CD8-positive, alpha-beta memory T cell (primary cell): ENCODE results near the gene KCNC4. TPM values are rescaled to one million over a fixed set of nuclear protein-coding genes. Genes with fewer than 3 reads are reported as not detected.

ENCODE experiments used
- CTCF ChIA-PET: fragments of 350-600 bp; sonication (Branson Sonifier 250); formaldehyde crosslinking; loops from one replicate; lab custom pipeline; 2021; ENCODE audit warnings: antibody characterized with exemption; lab: Charles Lee
- POLR2A ChIA-PET: fragments of 350-600 bp; sonication (Branson Sonifier 250); formaldehyde crosslinking; loops from one replicate; lab custom pipeline; 2021; ENCODE audit warnings: antibody characterized with exemption; lab: Charles Lee
- DNase-seq, 5 donors: peaks; one replicate each; pipeline versions ENCODE4 v3.0.0 to v3.0.0-alpha.2; 2020 to 2022; ENCODE audit warnings: mixed read lengths in 1 of 5
- H3K27ac ChIP-seq: one replicate; pipeline ENCODE4 v1.7.0; 2013; ENCODE audit warnings: low read depth, mild to moderate bottlenecking, low read length, moderate library complexity
- H3K27me3 ChIP-seq: 2 replicates; pipeline ENCODE4 v1.7.0; 2013; ENCODE audit warnings: low read length, mild to moderate bottlenecking; ENCODE audit not compliant: insufficient read depth, poor library complexity, severe bottlenecking
- H3K36me3 ChIP-seq: 2 replicates; pipeline ENCODE4 v1.7.0; 2013; ENCODE audit warnings: mild to moderate bottlenecking, low read length, moderate library complexity; ENCODE audit not compliant: insufficient read depth
- H3K4me1 ChIP-seq: 2 replicates; pipeline ENCODE4 v1.7.0; 2013; ENCODE audit warnings: mild to moderate bottlenecking, low read length, moderate library complexity; ENCODE audit not compliant: insufficient read depth
- H3K4me3 ChIP-seq: 2 replicates; pipeline ENCODE4 v1.7.0; 2013; ENCODE audit warnings: mild to moderate bottlenecking, low read length
- H3K9me3 ChIP-seq: 2 replicates; pipeline ENCODE4 v1.7.0; 2013; ENCODE audit warnings: mild to moderate bottlenecking, low read length
- H3K27ac Mint-ChIP-seq, 8 donors: one replicate each; pipeline ENCODE4 v1.8.0; 2020 to 2021; ENCODE audit warnings: mixed read lengths in 8 of 8, mild to moderate bottlenecking in 6 of 8, inconsistent platforms in 3 of 8, moderate library complexity in 3 of 8
- H3K27me3 Mint-ChIP-seq, 2 donors: one replicate each; pipeline ENCODE4 v1.8.0; 2020 to 2021; ENCODE audit warnings: mixed read lengths in 2 of 2, mild to moderate bottlenecking in 1 of 2, moderate library complexity in 1 of 2
- H3K36me3 Mint-ChIP-seq, 3 donors: one replicate each; pipeline ENCODE4 v1.8.0; 2020 to 2021; ENCODE audit warnings: mixed read lengths in 3 of 3, inconsistent platforms in 1 of 3, mild to moderate bottlenecking in 1 of 3
- H3K4me1 Mint-ChIP-seq, 3 donors: one replicate each; pipeline ENCODE4 v1.8.0; 2020 to 2021; ENCODE audit warnings: mixed read lengths in 3 of 3, inconsistent platforms in 1 of 3, mild to moderate bottlenecking in 1 of 3
- H3K4me3 Mint-ChIP-seq, 7 donors: one replicate each; pipeline ENCODE4 v1.8.0; 2020 to 2021; ENCODE audit warnings: mixed read lengths in 7 of 7, mild to moderate bottlenecking in 6 of 7, moderate library complexity in 4 of 7, inconsistent platforms in 2 of 7
- H3K9me3 Mint-ChIP-seq, 5 donors: one replicate each; pipeline ENCODE4 v1.8.0; 2020 to 2022; ENCODE audit warnings: mixed read lengths in 5 of 5, mild to moderate bottlenecking in 3 of 5, moderate library complexity in 2 of 5, inconsistent platforms in 1 of 5
- polyA plus RNA-seq: library from polyadenylated mRNA; unstranded; fragments of 300-500 nt; fragmentation: Illumina TruSeq; gene quantifications from one replicate; pipeline ENCODE4 v1.2.3, GENCODE V29; 2021
- total RNA-seq, 2 experiments: library from RNA; stranded (reverse); gene quantifications; one replicate each; pipeline ENCODE4 v1.2.3, GENCODE V29; 2021

The KCNC4 gene
- total and polyA plus RNA-seq, 3 experiments from 2014 or later: 2.0 to 8.4 (median 6.4) TPM

GRCh38 chr1:110239441-110240430, 29.6 kb downstream of the KCNC4 start:
- ChIA-PET POLR2A (no interaction called here), CTCF (interaction anchor here (1.2 to 1.4 kb wide), 2 partner anchors 37 to 43 kb away, joined by 3 read pairs; no protein-coding TSS in a partner anchor)
- H3K27ac ChIP-seq: no peak overlapping the region
- H3K9me3 Mint-ChIP-seq: no peaks in the 10 kb centered on the region
- H3K27ac Mint-ChIP-seq: peak overlapping the region in 3 of 8 donors; percentile 14 to 83 (median 25)
- no peaks in the 10 kb centered on the region for H3K9me3 ChIP-seq
- H3K4me1 Mint-ChIP-seq: peaks cover 0 to 2% (median 0%) of the 10 kb centered on the region in 3 donors
- peaks cover 0 to 2% of the 10 kb centered on the region in 2 donors for H3K27me3 Mint-ChIP-seq
- H3K36me3 Mint-ChIP-seq: peaks cover 0 to 3% (median 2%) of the 10 kb centered on the region in 3 donors
- no peak for DNase-seq
- H3K4me3 Mint-ChIP-seq: no peak overlapping the region
- no peaks in the 10 kb centered on the region for H3K4me1 ChIP-seq
- no peak overlapping the region for H3K4me3 ChIP-seq
- no peaks in the 10 kb centered on the region for H3K27me3 ChIP-seq
- H3K36me3 ChIP-seq: no peaks in the 10 kb centered on the region

GRCh38 chr1:110240476-110241210, 30.5 kb downstream of the KCNC4 start:
- Mint-ChIP-seq H3K36me3 (peaks cover 0 to 3% (median 0%) of the 10 kb centered on the region in 3 donors), H3K9me3 (no peaks in the 10 kb centered on the region), H3K27ac (no peak overlapping the region), H3K4me3 (no peak overlapping the region), H3K4me1 (peaks cover 0 to 2% (median 0%) of the 10 kb centered on the region in 3 donors), H3K27me3 (peaks cover 0 to 2% of the 10 kb centered on the region in 2 donors)
- POLR2A ChIA-PET: no interaction called here
- H3K36me3 ChIP-seq: no peaks in the 10 kb centered on the region
- DNase-seq: no peak
- no peaks in the 10 kb centered on the region for H3K4me1 ChIP-seq
- H3K4me3 ChIP-seq: no peak overlapping the region
- no peak overlapping the region for H3K27ac ChIP-seq
- no peaks in the 10 kb centered on the region for H3K9me3 ChIP-seq
- CTCF ChIA-PET: no interaction called here
- no peaks in the 10 kb centered on the region for H3K27me3 ChIP-seq

GRCh38 chr1:110241516-110241915, 31.4 kb downstream of the KCNC4 start:
- H3K36me3 ChIP-seq: no peaks in the 10 kb centered on the region
- peaks cover 0 to 2% of the 10 kb centered on the region in 2 donors for H3K27me3 Mint-ChIP-seq
- ChIA-PET CTCF (no interaction called here), POLR2A (no interaction called here)
- peak overlapping the region in 1 of 8 donors; percentile 51 for H3K27ac Mint-ChIP-seq
- H3K27me3 ChIP-seq: no peaks in the 10 kb centered on the region
- no peaks in the 10 kb centered on the region for H3K9me3 Mint-ChIP-seq
- no peak overlapping the region for H3K4me3 Mint-ChIP-seq
- no peak for DNase-seq
- H3K4me1 ChIP-seq: no peaks in the 10 kb centered on the region
- peaks cover 0 to 2% (median 0%) of the 10 kb centered on the region in 3 donors for H3K4me1 Mint-ChIP-seq
- no peak overlapping the region for H3K27ac ChIP-seq
- H3K4me3 ChIP-seq: no peak overlapping the region
- H3K9me3 ChIP-seq: no peaks in the 10 kb centered on the region
- H3K36me3 Mint-ChIP-seq: peaks cover 0 to 3% (median 0%) of the 10 kb centered on the region in 3 donors

GRCh38 chr1:110242062-110242461, 31.9 kb downstream of the KCNC4 start:
- Histone ChIP-seq H3K4me3 (no peak overlapping the region), H3K4me1 (no peaks in the 10 kb centered on the region), H3K27me3 (no peaks in the 10 kb centered on the region), H3K27ac (no peak overlapping the region), H3K9me3 (no peaks in the 10 kb centered on the region), H3K36me3 (no peaks in the 10 kb centered on the region)
- CTCF ChIA-PET: no interaction called here
- POLR2A ChIA-PET: no interaction called here
- H3K36me3 Mint-ChIP-seq: peaks cover 0 to 2% (median 0%) of the 10 kb centered on the region in 3 donors
- no peak for DNase-seq
- H3K4me3 Mint-ChIP-seq: no peak overlapping the region
- H3K4me1 Mint-ChIP-seq: peaks cover 0 to 2% (median 0%) of the 10 kb centered on the region in 3 donors
- H3K27me3 Mint-ChIP-seq: peaks cover 0 to 2% of the 10 kb centered on the region in 2 donors
- H3K27ac Mint-ChIP-seq: peak overlapping the region in 1 of 8 donors; percentile 61
- H3K9me3 Mint-ChIP-seq: no peaks in the 10 kb centered on the region

GRCh38 chr1:110242731-110243130, 32.6 kb downstream of the KCNC4 start:
- peaks cover 0 to 2% (median 0%) of the 10 kb centered on the region in 3 donors for H3K4me1 Mint-ChIP-seq
- Histone ChIP-seq H3K9me3 (no peaks in the 10 kb centered on the region), H3K4me3 (no peak overlapping the region), H3K27ac (no peak overlapping the region), H3K4me1 (no peaks in the 10 kb centered on the region), H3K27me3 (no peaks in the 10 kb centered on the region), H3K36me3 (no peaks in the 10 kb centered on the region)
- POLR2A ChIA-PET: no interaction called here
- H3K36me3 Mint-ChIP-seq: peaks cover 0 to 2% (median 0%) of the 10 kb centered on the region in 3 donors
- CTCF ChIA-PET: no interaction called here
- no peak for DNase-seq
- H3K27me3 Mint-ChIP-seq: peaks cover 0 to 2% of the 10 kb centered on the region in 2 donors
- H3K9me3 Mint-ChIP-seq: no peaks in the 10 kb centered on the region
- H3K27ac Mint-ChIP-seq: no peak overlapping the region
- no peak overlapping the region for H3K4me3 Mint-ChIP-seq

GRCh38 chr1:110243146-110243545, 33.0 kb downstream of the KCNC4 start:
- POLR2A ChIA-PET: no interaction called here
- no peaks in the 10 kb centered on the region for H3K4me1 ChIP-seq

GRCh38 chr1:110243574-110243973, 33.5 kb downstream of the KCNC4 start:
- POLR2A ChIA-PET: no interaction called here
- no peak for DNase-seq
- Histone ChIP-seq H3K27me3 (no peaks in the 10 kb centered on the region), H3K27ac (no peak overlapping the region), H3K36me3 (no peaks in the 10 kb centered on the region), H3K9me3 (no peaks in the 10 kb centered on the region), H3K4me3 (no peak overlapping the region), H3K4me1 (no peaks in the 10 kb centered on the region)
- Mint-ChIP-seq H3K4me3 (no peak overlapping the region), H3K27ac (no peak overlapping the region), H3K27me3 (peaks cover 0 to 2% of the 10 kb centered on the region in 2 donors), H3K36me3 (peaks cover 0 to 2% (median 0%) of the 10 kb centered on the region in 3 donors), H3K9me3 (no peaks in the 10 kb centered on the region), H3K4me1 (peaks cover 0 to 2% (median 0%) of the 10 kb centered on the region in 3 donors)
- CTCF ChIA-PET: no interaction called here

More at GRCh38 chr1:110243146-110243545, 33.0 kb downstream of the KCNC4 start:
- Histone ChIP-seq H3K9me3 (no peaks in the 10 kb centered on the region), H3K27ac (no peak overlapping the region), H3K27me3 (no peaks in the 10 kb centered on the region), H3K4me3 (no peak overlapping the region), H3K36me3 (no peaks in the 10 kb centered on the region)
- Mint-ChIP-seq H3K27me3 (peaks cover 0 to 2% of the 10 kb centered on the region in 2 donors), H3K9me3 (no peaks in the 10 kb centered on the region), H3K4me1 (peaks cover 0 to 2% (median 0%) of the 10 kb centered on the region in 3 donors), H3K4me3 (no peak overlapping the region), H3K36me3 (peaks cover 0 to 2% (median 0%) of the 10 kb centered on the region in 3 donors), H3K27ac (no peak overlapping the region)
- CTCF ChIA-PET: no interaction called here
- no peak for DNase-seq
